ENCODE data around the gene CTSS. TPM values are rescaled to one million over a fixed set of nuclear protein-coding genes. Genes with fewer than 3 reads are reported as not detected.

CTSS gene
- total RNA-seq, 1 donor from 2014 or later, result 0.16 TPM

- Mint-ChIP-seq H3K4me3 (no peak overlapping the region), H3K27ac (ENCODE audit: unreplicated experiment) (no peak overlapping the region), H3K9me3 (peaks cover 6% of the 10 kb centered on the region), H3K27me3 (ENCODE audit: low read depth) (no peaks in the 10 kb centered on the region), H3K4me1 (no peaks in the 10 kb centered on the region), H3K36me3 (ENCODE audit: low read depth) (peaks cover 2% of the 10 kb centered on the region)
- no peak for DNase-seq (ENCODE audit: low read depth, low spot score)
- TF ChIP-seq CTCF (conservative IDR thresholded peaks at IDR 0.05), result no peak
Measured at GRCh38 chr1:150761801-150762200, 3.8 kb downstream of the CTSS start.

- Mint-ChIP-seq H3K27ac (ENCODE audit: unreplicated experiment) (no peak overlapping the region), H3K4me1 (no peaks in the 10 kb centered on the region), H3K27me3 (ENCODE audit: low read depth) (no peaks in the 10 kb centered on the region), H3K9me3 (peaks cover 6% of the 10 kb centered on the region), H3K4me3 (no peak overlapping the region), H3K36me3 (ENCODE audit: low read depth) (peaks cover 2% of the 10 kb centered on the region)
- no peak for TF ChIP-seq CTCF (conservative IDR thresholded peaks at IDR 0.05)
- DNase-seq (ENCODE audit: low read depth, low spot score), result no peak
Measured at GRCh38 chr1:150760013-150760412, 5.6 kb downstream of the CTSS start.

GRCh38 chr1:150753416-150753815 is 12.2 kb downstream of the CTSS start:
- Mint-ChIP-seq H3K27ac (ENCODE audit: unreplicated experiment) (no peak overlapping the region), H3K27me3 (ENCODE audit: low read depth) (no peaks in the 10 kb centered on the region), H3K9me3 (no peaks in the 10 kb centered on the region), H3K4me1 (no peaks in the 10 kb centered on the region), H3K36me3 (ENCODE audit: low read depth) (no peaks in the 10 kb centered on the region), H3K4me3 (no peak overlapping the region)
- DNase-seq (ENCODE audit: low read depth, low spot score), result no peak
- TF ChIP-seq CTCF (conservative IDR thresholded peaks at IDR 0.05), result no peak

GRCh38 chr1:150751443-150751842 is 14.1 kb downstream of the CTSS start:
- DNase-seq (ENCODE audit: low read depth, low spot score), result no peak
- H3K27me3 Mint-ChIP-seq (ENCODE audit: low read depth), result no peaks in the 10 kb centered on the region
- no peaks in the 10 kb centered on the region for H3K36me3 Mint-ChIP-seq (ENCODE audit: low read depth)
- H3K9me3 Mint-ChIP-seq, result no peaks in the 10 kb centered on the region
- no peaks in the 10 kb centered on the region for H3K4me1 Mint-ChIP-seq
- H3K27ac Mint-ChIP-seq (ENCODE audit: unreplicated experiment), result no peak overlapping the region
- no peak overlapping the region for H3K4me3 Mint-ChIP-seq
- TF ChIP-seq CTCF (conservative IDR thresholded peaks at IDR 0.05), result no peak

GRCh38 chr1:150749720-150750311 is 15.8 kb downstream of the CTSS start:
- Mint-ChIP-seq H3K36me3 (ENCODE audit: low read depth) (no peaks in the 10 kb centered on the region), H3K27me3 (ENCODE audit: low read depth) (no peaks in the 10 kb centered on the region), H3K9me3 (no peaks in the 10 kb centered on the region), H3K27ac (ENCODE audit: unreplicated experiment) (no peak overlapping the region), H3K4me3 (no peak overlapping the region), H3K4me1 (no peaks in the 10 kb centered on the region)
- DNase-seq (ENCODE audit: low read depth, low spot score), result no peak
- no peak for TF ChIP-seq CTCF (conservative IDR thresholded peaks at IDR 0.05)

Measured in neural crest cell (in vitro differentiated cells).